Measurements from ENCODE around the gene QSOX1.

DNA sequence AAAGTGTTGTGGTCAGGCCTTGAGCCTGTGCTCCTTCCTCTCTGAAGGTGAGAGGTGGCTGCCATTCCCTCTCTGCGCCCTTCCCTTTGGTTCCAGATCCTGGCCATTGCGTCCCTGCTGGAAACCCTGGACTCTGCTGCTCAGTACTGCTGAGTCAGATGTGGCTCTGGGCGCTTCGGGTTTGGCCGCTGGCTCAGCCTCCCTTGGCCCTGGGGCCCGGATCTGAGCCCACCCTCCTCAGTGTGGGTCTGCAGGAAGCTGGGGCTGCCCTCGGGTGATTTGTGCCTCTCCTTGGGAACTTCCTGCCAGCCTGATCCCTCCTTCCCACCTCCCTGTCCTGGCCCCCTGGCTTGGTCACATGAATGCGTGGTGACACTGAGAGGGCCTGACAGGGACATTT lies 32.2 kb downstream of the QSOX1 start:
- TF ChIP-seq, protein P1, sequence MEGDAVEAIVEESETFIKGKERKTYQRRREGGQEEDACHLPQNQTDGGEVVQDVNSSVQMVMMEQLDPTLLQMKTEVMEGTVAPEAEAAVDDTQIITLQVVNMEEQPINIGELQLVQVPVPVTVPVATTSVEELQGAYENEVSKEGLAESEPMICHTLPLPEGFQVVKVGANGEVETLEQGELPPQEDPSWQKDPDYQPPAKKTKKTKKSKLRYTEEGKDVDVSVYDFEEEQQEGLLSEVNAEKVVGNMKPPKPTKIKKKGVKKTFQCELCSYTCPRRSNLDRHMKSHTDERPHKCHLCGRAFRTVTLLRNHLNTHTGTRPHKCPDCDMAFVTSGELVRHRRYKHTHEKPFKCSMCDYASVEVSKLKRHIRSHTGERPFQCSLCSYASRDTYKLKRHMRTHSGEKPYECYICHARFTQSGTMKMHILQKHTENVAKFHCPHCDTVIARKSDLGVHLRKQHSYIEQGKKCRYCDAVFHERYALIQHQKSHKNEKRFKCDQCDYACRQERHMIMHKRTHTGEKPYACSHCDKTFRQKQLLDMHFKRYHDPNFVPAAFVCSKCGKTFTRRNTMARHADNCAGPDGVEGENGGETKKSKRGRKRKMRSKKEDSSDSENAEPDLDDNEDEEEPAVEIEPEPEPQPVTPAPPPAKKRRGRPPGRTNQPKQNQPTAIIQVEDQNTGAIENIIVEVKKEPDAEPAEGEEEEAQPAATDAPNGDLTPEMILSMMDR (conservative IDR thresholded peaks at IDR 0.05; ENCODE audit: low read depth, low read length) = no peak
- TF ChIP-seq EZH2 (IDR thresholded peaks at IDR 0.05; ENCODE audit: borderline replicate concordance, low read depth, low read length, poor library complexity, severe bottlenecking) = no peak
